Stimulated activated CD8-positive, alpha-beta memory T cell treated with anti-CD3 and anti-CD28 coated beads, Interleukin-15, amount 100 ng/mL, for 24 hours (primary cell): ENCODE measurements around the gene TFB1M.
A peak's percentile ranks its signal among the peaks of the same experiment; 100 is the strongest.
"Not testable (repeated sequence)": the region's sequence is repeated elsewhere in the genome, so short reads cannot be mapped to it uniquely, and the experiment has no call there.

Source experiments
- DNase-seq: peaks from one replicate; pipeline ENCODE4 v3.0.0-alpha.2; 2020; ENCODE audit warnings: low read depth

Gene TFB1M

GRCh38 chr6:155314092-155314772 is at the start of gene TFB1M:
TSS of gene TFB1M (minus strand) at chr6:155314484. CDS start at chr6:155314428, 56 bp downstream.
- DNase-seq, result peak; percentile 92

GRCh38 chr6:155364021-155364420 is 49.7 kb upstream of the TFB1M start:
- not testable (repeated sequence) for DNase-seq

- not testable (repeated sequence) for DNase-seq
Measured at GRCh38 chr6:155362968-155363632, 48.8 kb upstream of the TFB1M start.

- no peak for DNase-seq
Measured at GRCh38 chr6:155354167-155354566, 39.9 kb upstream of the TFB1M start.

- DNase-seq, result no peak
Measured at GRCh38 chr6:155352811-155353210, 38.5 kb upstream of the TFB1M start.

GRCh38 chr6:155352130-155352420 is 37.8 kb upstream of the TFB1M start:
- DNase-seq, result no peak

GRCh38 chr6:155351273-155352129 is 37.2 kb upstream of the TFB1M start:
- no peak for DNase-seq

- DNase-seq, result no peak
Measured at GRCh38 chr6:155349956-155350355, 35.7 kb upstream of the TFB1M start.

- no peak for DNase-seq
Measured at GRCh38 chr6:155349129-155349528, 34.8 kb upstream of the TFB1M start.

- no peak for DNase-seq
Measured at GRCh38 chr6:155347800-155348199, 33.5 kb upstream of the TFB1M start.

GRCh38 chr6:155346957-155347356 is 32.7 kb upstream of the TFB1M start:
- DNase-seq, result no peak

- DNase-seq, result no peak
Measured at GRCh38 chr6:155344341-155345006, 30.2 kb upstream of the TFB1M start.

- DNase-seq, result no peak
Measured at GRCh38 chr6:155341130-155341828, 27.0 kb upstream of the TFB1M start.

- no peak for DNase-seq
Measured at GRCh38 chr6:155340464-155341129, 26.3 kb upstream of the TFB1M start.

GRCh38 chr6:155339929-155340328 is 25.6 kb upstream of the TFB1M start:
- not testable (repeated sequence) for DNase-seq

- DNase-seq, result not testable (repeated sequence)
Measured at GRCh38 chr6:155338237-155338636, 24.0 kb upstream of the TFB1M start.

GRCh38 chr6:155335265-155335664 is 21.0 kb upstream of the TFB1M start:
- no peak for DNase-seq

- DNase-seq, result not testable (repeated sequence)
Measured at GRCh38 chr6:155334073-155334472, 19.8 kb upstream of the TFB1M start.

GRCh38 chr6:155333414-155333813 is 19.1 kb upstream of the TFB1M start:
- no peak for DNase-seq

- no peak for DNase-seq
Measured at GRCh38 chr6:155330922-155331321, 16.6 kb upstream of the TFB1M start.

GRCh38 chr6:155330133-155330734 is 15.9 kb upstream of the TFB1M start:
- DNase-seq, result no peak
